SU-DHL-6 (cell line): ENCODE data around the gene SCN4B.

Experiments
- H2AFZ ChIP-seq: fragments of 200-600 bp; sonication (generic); 2 replicates; pipeline ENCODE4 v1.6.1; 2014; ENCODE audit warnings: low read depth, mild to moderate bottlenecking, moderate library complexity, mixed read lengths, antibody characterized with exemption, low read length; ENCODE audit not compliant: severe bottlenecking
- H3F3A ChIP-seq: fragments of 200-600 bp; shearing (Covaris generic); 2 replicates; pipeline ENCODE4 v1.6.0; 2016; ENCODE audit warnings: antibody characterized with exemption, mild to moderate bottlenecking; ENCODE audit not compliant: insufficient read depth
- H3K27ac ChIP-seq: fragments of 200-600 bp; sonication (generic); 2 replicates; pipeline ENCODE4 v1.5.1; 2016; ENCODE audit warnings: low read depth, mild to moderate bottlenecking, low read length, moderate library complexity, mixed read lengths
- H3K27me3 ChIP-seq: fragments of 200-600 bp; sonication (generic), shearing (Covaris generic); 2 replicates; pipeline ENCODE4 v1.6.0; 2014; ENCODE audit warnings: mild to moderate bottlenecking, low read length
- H3K36me3 ChIP-seq: fragments of 200-600 bp; sonication (generic); 2 replicates; pipeline ENCODE4 v1.6.1; 2014; ENCODE audit warnings: mild to moderate bottlenecking, low read length, mixed read lengths
- H3K4me2 ChIP-seq: fragments of 300-600, 200-600 bp; shearing (Covaris generic), sonication (generic); 2 replicates; pipeline ENCODE4 v1.6.0; 2014; ENCODE audit warnings: low read length, low read depth, mild to moderate bottlenecking; ENCODE audit not compliant: poor library complexity, severe bottlenecking
- H3K4me3 ChIP-seq: fragments of 200-600 bp; sonication (generic); 2 replicates; pipeline ENCODE4 v1.5.1; 2014; ENCODE audit warnings: antibody characterized with exemption, low read length, mild to moderate bottlenecking, mixed read lengths; ENCODE audit not compliant: insufficient read depth, poor library complexity, severe bottlenecking
- H3K79me2 ChIP-seq: fragments of 200-600 bp; sonication (generic); 2 replicates; pipeline ENCODE4 v1.6.1; 2014; ENCODE audit warnings: mild to moderate bottlenecking, low read length, moderate library complexity; ENCODE audit not compliant: insufficient read depth
- H3K9ac ChIP-seq: fragments of 200-600 bp; sonication (generic); 2 replicates; pipeline ENCODE4 v1.7.0; 2014; ENCODE audit warnings: mild to moderate bottlenecking, low read length
- H3K9me2 ChIP-seq: fragments of 200-600 bp; sonication (generic); replicated peaks from 2 replicates; pipeline ENCODE4 v1.6.1; 2014; ENCODE audit warnings: low read length; ENCODE audit not compliant: insufficient read depth
- H3K9me3 ChIP-seq: fragments of 200-600 bp; sonication (generic); 2 replicates; pipeline ENCODE4 v1.6.1; 2014; ENCODE audit warnings: low read length, mixed read lengths; ENCODE audit not compliant: insufficient read depth
- H4K20me1 ChIP-seq: fragments of 200-600 bp; sonication (generic); 2 replicates; pipeline ENCODE4 v1.6.1; 2014; ENCODE audit warnings: low read depth, mild to moderate bottlenecking, antibody characterized with exemption, low read length, moderate library complexity, mixed read lengths
- CTCF ChIP-seq: fragments of 200-600 bp; sonication (generic); IDR thresholded peaks from one replicate; pipeline ENCODE4 v1.5.1; 2017; ENCODE audit warnings: antibody characterized with exemption, mild to moderate bottlenecking, low read length, moderate library complexity; ENCODE audit not compliant: insufficient read depth, poor library complexity, severe bottlenecking
- EZH2phosphoT487 ChIP-seq: fragments of 200-600 bp; sonication (generic), shearing (Covaris generic); conservative IDR thresholded peaks from 2 replicates; pipeline ENCODE4 v1.6.1; 2018; ENCODE audit warnings: mild to moderate bottlenecking, antibody characterized with exemption, low read length, moderate library complexity, mixed read lengths

Gene SCN4B

GRCh38 chr11:118170231-118170630 lies 17.6 kb upstream of the SCN4B start:
- Histone ChIP-seq H2AFZ (no peak overlapping the region), H3K27ac (no peak overlapping the region), H3K79me2 (no peaks in the 10 kb centered on the region), H3K36me3 (no peaks in the 10 kb centered on the region), H3K9ac (no peak overlapping the region), H3F3A (no peaks in the 10 kb centered on the region), H3K4me3 (no peak overlapping the region), H3K9me3 (no peaks in the 10 kb centered on the region), H3K27me3 (no peaks in the 10 kb centered on the region), H3K9me2 (no peaks in the 10 kb centered on the region), H4K20me1 (no peaks in the 10 kb centered on the region), H3K4me2 (no peak overlapping the region)
- TF ChIP-seq CTCF: no peak
- TF ChIP-seq EZH2phosphoT487: no peak

- Histone ChIP-seq H3K9me3 (no peaks in the 10 kb centered on the region), H3K4me3 (no peak overlapping the region), H3K27me3 (no peaks in the 10 kb centered on the region), H3K79me2 (no peaks in the 10 kb centered on the region), H4K20me1 (no peaks in the 10 kb centered on the region), H3K36me3 (no peaks in the 10 kb centered on the region), H3K4me2 (no peak overlapping the region), H3K9ac (no peak overlapping the region), H3K9me2 (no peaks in the 10 kb centered on the region), H3K27ac (no peak overlapping the region), H3F3A (no peaks in the 10 kb centered on the region), H2AFZ (no peak overlapping the region)
- TF ChIP-seq CTCF (no peak), EZH2phosphoT487 (no peak)
Measured at GRCh38 chr11:118169300-118170140, 16.9 kb upstream of the SCN4B start.

GRCh38 chr11:118168751-118169150 lies 16.1 kb upstream of the SCN4B start:
- no peak overlapping the region for H3K4me2 ChIP-seq
- H3K36me3 ChIP-seq: no peaks in the 10 kb centered on the region
- no peaks in the 10 kb centered on the region for H4K20me1 ChIP-seq
- H3K27me3 ChIP-seq: no peaks in the 10 kb centered on the region
- no peak overlapping the region for H2AFZ ChIP-seq
- H3K9me2 ChIP-seq: no peaks in the 10 kb centered on the region
- no peaks in the 10 kb centered on the region for H3K9me3 ChIP-seq
- no peaks in the 10 kb centered on the region for H3F3A ChIP-seq
- H3K79me2 ChIP-seq: no peaks in the 10 kb centered on the region
- no peak overlapping the region for H3K27ac ChIP-seq
- no peak overlapping the region for H3K4me3 ChIP-seq
- TF ChIP-seq CTCF: no peak
- TF ChIP-seq EZH2phosphoT487: no peak
- no peak overlapping the region for H3K9ac ChIP-seq
